Cardiac muscle cell (in vitro differentiated cells and primary cell): ENCODE data around the gene GBF1. TPM values are rescaled to one million over a fixed set of nuclear protein-coding genes. Genes with fewer than 3 reads are reported as not detected.

Experiments
- DNase-seq, 2 donors: peaks; one replicate each; pipeline versions ENCODE4 v3.0.0 to v3.0.0-alpha.2; 2010 to 2017; ENCODE audit warnings: low read depth in 1 of 2, low spot score in 1 of 2
- H3K27ac ChIP-seq: fragments of 200-600 bp; sonication (generic); 2 replicates; pipeline ENCODE4 v1.5.1; 2016
- H3K27me3 ChIP-seq: fragments of 200-600 bp; sonication (generic); 2 replicates; pipeline ENCODE4 v1.6.0; 2016; ENCODE audit warnings: control low read depth
- H3K36me3 ChIP-seq: fragments of 200-600 bp; sonication (generic); 2 replicates; pipeline ENCODE4 v1.5.1; 2016; ENCODE audit warnings: control low read depth
- H3K4me1 ChIP-seq: fragments of 200-600 bp; sonication (generic); 2 replicates; pipeline ENCODE4 v1.8.1; 2017; ENCODE audit warnings: low read depth, mild to moderate bottlenecking, mixed run types
- H3K4me3 ChIP-seq: fragments of 200-600 bp; sonication (generic); 2 replicates; pipeline ENCODE4 v1.5.1; 2016; ENCODE audit warnings: mild to moderate bottlenecking
- H3K9me3 ChIP-seq: fragments of 200-600 bp; sonication (generic); 2 replicates; pipeline ENCODE4 v1.5.1; 2017; ENCODE audit warnings: low read depth, mild to moderate bottlenecking, control low read depth
- polyA plus RNA-seq: library from polyadenylated mRNA; unstranded; fragments of >200 nt; fragmentation: Nextera tagmentation; extraction: Ambion mirVana; gene quantifications from 2 replicates; pipeline ENCODE4 v1.2.1, GENCODE V29; 2016
- total RNA-seq: library from RNA; depleted of rRNA; stranded (reverse); fragments of >200 nt; gene quantifications from 2 replicates; pipeline ENCODE4 v1.2.3, GENCODE V29; 2016
- TF ChIP-seq, protein P1 (sequence below): IDR thresholded peaks from 2 replicates; pipeline ENCODE4 v1.5.1; 2012; ENCODE audit warnings: low read depth, mild to moderate bottlenecking, low read length

Gene GBF1
- total and polyA plus RNA-seq, 2 experiments from 2014 or later, result 42.1 to 75.6 TPM

DNA sequence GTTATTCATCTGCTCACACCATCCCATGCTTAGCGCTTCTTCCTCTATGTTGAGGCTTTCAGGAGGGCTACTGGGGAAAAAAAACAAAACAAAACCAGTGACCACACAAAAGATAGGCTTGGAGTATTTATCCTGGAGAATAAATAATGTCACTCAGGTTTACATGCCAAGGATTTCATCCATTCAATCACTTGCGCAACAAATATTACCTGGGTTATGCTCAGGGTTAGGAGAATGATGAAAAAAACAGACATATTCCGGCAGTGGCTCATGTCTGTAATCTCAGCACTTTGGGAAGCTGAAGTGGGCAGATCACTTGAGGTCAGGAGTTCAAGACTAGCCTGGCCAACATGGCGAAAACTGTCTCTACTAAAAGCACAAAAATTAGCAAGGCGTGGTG is 22.5 kb upstream of the GBF1 start:
- Histone ChIP-seq H3K4me3 (no peak overlapping the region), H3K36me3 (no peaks in the 10 kb centered on the region), H3K27me3 (peaks cover 39% of the 10 kb centered on the region), H3K4me1 (peaks cover 5% of the 10 kb centered on the region), H3K27ac (no peak overlapping the region), H3K9me3 (no peaks in the 10 kb centered on the region)
- DNase-seq, result no peak
- TF ChIP-seq, protein P1, sequence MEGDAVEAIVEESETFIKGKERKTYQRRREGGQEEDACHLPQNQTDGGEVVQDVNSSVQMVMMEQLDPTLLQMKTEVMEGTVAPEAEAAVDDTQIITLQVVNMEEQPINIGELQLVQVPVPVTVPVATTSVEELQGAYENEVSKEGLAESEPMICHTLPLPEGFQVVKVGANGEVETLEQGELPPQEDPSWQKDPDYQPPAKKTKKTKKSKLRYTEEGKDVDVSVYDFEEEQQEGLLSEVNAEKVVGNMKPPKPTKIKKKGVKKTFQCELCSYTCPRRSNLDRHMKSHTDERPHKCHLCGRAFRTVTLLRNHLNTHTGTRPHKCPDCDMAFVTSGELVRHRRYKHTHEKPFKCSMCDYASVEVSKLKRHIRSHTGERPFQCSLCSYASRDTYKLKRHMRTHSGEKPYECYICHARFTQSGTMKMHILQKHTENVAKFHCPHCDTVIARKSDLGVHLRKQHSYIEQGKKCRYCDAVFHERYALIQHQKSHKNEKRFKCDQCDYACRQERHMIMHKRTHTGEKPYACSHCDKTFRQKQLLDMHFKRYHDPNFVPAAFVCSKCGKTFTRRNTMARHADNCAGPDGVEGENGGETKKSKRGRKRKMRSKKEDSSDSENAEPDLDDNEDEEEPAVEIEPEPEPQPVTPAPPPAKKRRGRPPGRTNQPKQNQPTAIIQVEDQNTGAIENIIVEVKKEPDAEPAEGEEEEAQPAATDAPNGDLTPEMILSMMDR, result no peak

DNA sequence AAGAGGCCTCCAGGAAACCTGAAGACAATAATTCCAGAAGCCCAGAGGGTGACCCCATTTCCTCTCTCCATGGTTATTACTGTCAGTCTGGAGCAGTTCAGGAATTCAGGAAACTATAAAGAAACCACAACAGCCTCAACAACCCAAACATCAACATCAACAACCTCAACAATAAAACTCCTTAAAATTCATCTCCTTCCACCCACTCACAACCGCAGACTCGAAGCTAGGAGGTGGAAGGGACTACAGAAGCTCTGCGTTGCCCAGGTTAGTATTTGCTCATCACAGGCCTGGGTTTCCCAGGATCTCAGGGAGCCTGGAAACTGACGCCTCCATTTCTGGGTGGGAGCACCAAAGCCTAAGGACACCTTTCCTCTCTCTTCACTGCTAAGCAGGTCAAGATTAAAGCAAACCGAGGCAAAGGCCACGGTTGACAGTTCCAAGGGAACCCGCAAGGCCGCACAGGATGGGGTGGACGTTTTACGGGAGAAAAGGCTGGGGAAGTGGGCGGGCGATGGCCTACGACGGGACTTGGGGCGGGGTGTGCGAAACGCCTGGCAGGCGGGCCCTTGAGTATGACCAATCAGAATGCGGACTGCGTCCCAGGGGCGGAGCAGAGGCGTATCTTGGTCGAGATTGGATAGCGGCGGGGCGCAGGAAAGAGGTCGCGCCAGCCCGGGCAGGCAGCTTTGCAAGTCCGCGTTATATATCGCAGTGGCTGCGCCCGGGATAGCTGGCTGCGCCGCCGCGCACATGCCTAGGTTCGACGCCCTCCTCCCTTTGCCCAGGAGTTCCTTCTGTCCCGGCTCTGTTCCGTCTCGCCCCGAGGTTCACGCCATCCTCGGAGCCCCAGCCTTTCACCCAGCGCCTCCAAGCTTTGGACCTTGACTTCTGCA is 19.4 kb upstream of the GBF1 start, which contains the start of gene ELOVL3:
Gene ELOVL3 (plus strand): TSS at position 654 of the 896 bp plus-strand sequence. CDS start 250 bp downstream, outside the sequence.
- peak; percentile 95 to 97 for DNase-seq
- H3K4me1 ChIP-seq, result peaks cover 5% of the 10 kb centered on the region
- peaks cover 55% of the 10 kb centered on the region for H3K27me3 ChIP-seq
- H3K27ac ChIP-seq, result no peak within 1 kb of the TSS
- no peaks in the 10 kb centered on the region for H3K9me3 ChIP-seq
- no peaks in the 10 kb centered on the region for H3K36me3 ChIP-seq
- H3K4me3 ChIP-seq, result peak within 1 kb of the TSS; percentile 19
- TF ChIP-seq, protein P1, result no peak

DNA sequence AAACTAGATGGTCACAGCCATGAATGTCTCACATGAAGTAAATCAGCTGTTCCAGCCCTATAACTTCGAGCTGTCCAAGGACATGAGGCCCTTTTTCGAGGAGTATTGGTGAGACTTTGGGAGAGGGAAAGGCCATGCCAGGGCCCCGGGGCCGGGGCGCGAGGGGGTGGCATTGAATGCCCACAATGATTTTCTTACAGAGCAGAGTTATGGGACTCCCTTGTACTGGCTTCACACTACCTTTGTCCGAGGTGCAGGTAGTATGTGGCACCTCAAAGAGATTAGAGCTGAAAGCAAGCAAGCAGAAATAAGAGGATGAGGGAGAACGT is 18.8 kb upstream of the GBF1 start:
- no peak overlapping the region for H3K4me3 ChIP-seq
- TF ChIP-seq, protein P1, result no peak
- peaks cover 61% of the 10 kb centered on the region for H3K27me3 ChIP-seq

DNA sequence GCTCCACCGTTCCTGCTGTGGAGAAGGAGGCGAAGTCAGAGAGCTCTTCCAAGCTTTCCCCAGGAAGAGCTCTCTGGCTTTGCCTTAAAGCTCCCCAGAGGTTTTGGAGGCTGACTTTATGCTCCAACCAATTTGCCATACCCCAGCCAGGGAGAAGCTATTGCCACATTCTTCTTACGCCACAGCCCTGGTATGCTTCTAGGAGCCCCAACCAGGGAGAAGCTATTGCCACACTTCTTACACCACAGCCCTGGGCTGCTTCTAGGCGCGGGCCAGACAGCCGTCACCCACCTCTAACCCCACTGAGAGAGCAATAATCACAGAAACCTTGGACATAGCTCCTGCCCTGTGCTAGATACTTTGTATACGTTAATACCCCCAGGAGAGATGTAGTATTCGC is 18.3 kb upstream of the GBF1 start:
- Histone ChIP-seq H3K9me3 (no peaks in the 10 kb centered on the region), H3K4me3 (no peak overlapping the region), H3K4me1 (peaks cover 5% of the 10 kb centered on the region), H3K36me3 (no peaks in the 10 kb centered on the region), H3K27ac (no peak overlapping the region), H3K27me3 (peaks cover 66% of the 10 kb centered on the region)
- DNase-seq, result peak in 1 of 2 donors; percentile 94
- TF ChIP-seq, protein P1, result no peak

More for the DNA sequence above, 18.8 kb upstream of the GBF1 start:
- DNase-seq, result no peak
- H3K27ac ChIP-seq, result no peak overlapping the region
- no peaks in the 10 kb centered on the region for H3K36me3 ChIP-seq
- no peaks in the 10 kb centered on the region for H3K9me3 ChIP-seq
- H3K4me1 ChIP-seq, result peaks cover 5% of the 10 kb centered on the region

DNA sequence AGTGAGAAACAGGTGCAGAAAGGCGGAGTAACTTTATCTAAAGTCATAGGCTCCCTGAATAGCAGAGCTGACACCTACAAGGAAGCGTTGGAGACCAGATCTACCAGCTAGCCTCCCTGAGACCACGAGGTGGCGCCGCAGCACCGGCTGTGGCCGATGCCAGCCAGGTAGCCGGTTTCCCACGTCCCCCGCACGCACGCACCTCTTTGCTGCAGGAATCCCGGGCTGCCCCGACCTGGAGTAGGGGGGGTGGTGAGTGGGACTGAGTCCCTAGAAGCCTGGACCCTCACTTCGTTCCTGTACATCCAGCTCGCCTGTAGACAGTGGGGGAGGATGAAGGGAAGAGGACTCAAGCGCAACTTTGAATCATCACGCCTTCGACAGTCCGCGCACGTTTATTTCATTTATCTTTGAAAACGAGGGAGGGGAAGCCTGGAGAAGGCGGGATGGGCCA is 15.5 kb upstream of the GBF1 start:
- TF ChIP-seq, protein P1, result peak; percentile 99
- Histone ChIP-seq H3K4me1 (peaks cover 8% of the 10 kb centered on the region), H3K9me3 (no peaks in the 10 kb centered on the region), H3K36me3 (no peaks in the 10 kb centered on the region), H3K27ac (no peak overlapping the region), H3K4me3 (peak overlapping the region; percentile 18), H3K27me3 (peaks cover 53% of the 10 kb centered on the region)
- peak; percentile 80 to 91 for DNase-seq
